HCT116 (cell line): Measurements from ENCODE around the gene BOC.

Experiments used
- CTCF ChIP-seq, 3 experiments: fragments of 200-600 bp in 1 of 3; sonication (generic) in 1 of 3; IDR thresholded peaks in 2 of 3; conservative IDR thresholded peaks in 1 of 3; 2 replicates each; pipeline ENCODE4 v1.5.1; 2012 to 2017; ENCODE audit warnings: low read depth in 2 of 3, low read length in 2 of 3, antibody characterized with exemption in 1 of 3, borderline replicate concordance in 1 of 3, control low read depth in 1 of 3, mild to moderate bottlenecking in 1 of 3, mixed read lengths in 1 of 3, mixed run types in 1 of 3, moderate library complexity in 1 of 3; ENCODE audit not compliant: insufficient read depth in 1 of 3
- POLR2A ChIP-seq: IDR thresholded peaks from 2 replicates; pipeline ENCODE4 v1.7.0; 2011; ENCODE audit warnings: borderline replicate concordance; ENCODE audit not compliant: insufficient read depth, insufficient read length; ENCODE audit errors: extremely low read depth
- ZNF274 ChIP-seq: fragments of 200-500 bp; sonication (Bioruptor generic); IDR thresholded peaks from 2 replicates; pipeline ENCODE4 v1.6.1; 2014; ENCODE audit warnings: mild to moderate bottlenecking, low read depth, low read length, inconsistent platforms

- TF ChIP-seq ZNF274 (no peak), POLR2A (no peak), CTCF (IDR thresholded peaks at IDR 0.05 in 2 of 3, conservative IDR thresholded peaks at IDR 0.05 in 1 of 3; ENCODE audit: borderline replicate concordance in 1 of 3, insufficient read depth in 1 of 3, low read depth in 2 of 3, low read length in 2 of 3) (no peak)
Observed at GRCh38 chr3:113223475-113224281, 12.3 kb downstream of the BOC start.
